Fibroblast of skin of back (primary cell): ENCODE data around the gene CDX1.

Experiments
- DNase-seq: peaks from one replicate; pipeline ENCODE4 v3.0.0-alpha.2; 2013

The CDX1 gene

GRCh38 chr5:150163547-150164059 lies 3.0 kb upstream of the CDX1 start:
- no peak for DNase-seq

GRCh38 chr5:150164211-150164980 lies 2.2 kb upstream of the CDX1 start:
- no peak for DNase-seq

GRCh38 chr5:150166037-150166649 lies 435 bp upstream of the CDX1 start:
- no peak for DNase-seq

DNA sequence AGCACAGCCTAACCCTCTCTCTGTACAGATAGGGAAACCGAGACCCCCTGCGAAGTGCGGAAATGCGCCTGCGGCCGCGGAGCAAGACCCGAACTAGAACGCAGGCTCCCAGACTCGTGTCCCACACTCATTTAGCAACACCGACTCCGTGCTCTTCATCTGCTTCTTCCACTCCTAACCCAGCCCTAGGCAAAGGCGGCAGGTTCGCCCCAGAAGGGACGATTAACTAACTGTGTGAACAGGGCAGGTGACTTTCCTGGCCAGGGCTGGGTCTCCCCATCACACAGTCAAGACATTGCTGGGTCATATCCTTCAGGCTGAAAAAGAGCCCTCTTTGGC lies 903 bp downstream of the CDX1 start:
- DNase-seq, result no peak

DNA sequence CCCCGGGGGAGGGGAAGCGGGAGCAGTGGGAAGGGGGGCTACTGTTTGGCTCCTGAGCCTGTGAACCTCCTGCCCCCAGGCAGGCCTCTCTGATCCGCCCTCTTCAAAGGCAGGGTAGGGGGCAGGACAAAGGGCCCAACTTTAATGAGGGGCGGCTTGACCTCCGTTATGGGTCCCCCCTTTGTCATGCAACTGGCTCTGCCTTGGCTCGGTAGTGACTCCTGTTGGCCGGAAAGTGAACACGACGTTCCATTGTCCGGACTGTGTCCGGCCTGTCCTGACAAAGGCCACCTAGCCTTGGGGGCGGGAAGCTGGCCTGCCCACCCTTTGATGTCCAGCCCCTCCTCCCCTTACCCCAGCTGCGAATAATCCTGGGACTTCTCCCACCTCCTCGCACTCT lies 1.3 kb downstream of the CDX1 start:
- DNase-seq, result no peak

GRCh38 chr5:150168864-150169263 lies 2.3 kb downstream of the CDX1 start:
- no peak for DNase-seq

- DNase-seq, result no peak
Observed at GRCh38 chr5:150172145-150172544, 5.6 kb downstream of the CDX1 start.

GRCh38 chr5:150172556-150172955 lies 6.0 kb downstream of the CDX1 start:
- no peak for DNase-seq

GRCh38 chr5:150173161-150173560 lies 6.6 kb downstream of the CDX1 start:
- no peak for DNase-seq

- no peak for DNase-seq
Observed at GRCh38 chr5:150174285-150174684, 7.7 kb downstream of the CDX1 start.

GRCh38 chr5:150175076-150175475 lies 8.5 kb downstream of the CDX1 start:
- no peak for DNase-seq

DNA sequence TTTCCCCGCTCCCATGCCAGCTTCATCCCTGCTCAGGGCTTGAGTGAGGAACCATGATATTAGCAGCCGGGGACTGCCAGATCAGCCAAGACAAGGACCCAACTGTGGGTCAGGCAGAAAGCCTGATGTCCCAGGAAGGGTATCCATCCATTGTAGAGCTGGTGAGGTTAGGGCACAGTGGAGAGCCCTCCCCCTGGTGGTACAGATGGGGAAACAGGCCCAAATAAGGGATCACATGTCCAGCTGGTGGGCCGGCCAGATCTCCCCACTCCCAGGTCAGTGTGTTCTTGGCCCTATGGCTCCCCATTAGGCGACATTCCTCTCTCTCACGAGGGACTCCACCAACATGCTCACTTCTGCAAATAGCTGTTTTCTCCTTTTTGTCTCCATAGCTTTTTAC lies 9.0 kb downstream of the CDX1 start:
- peak; percentile 52 for DNase-seq

GRCh38 chr5:150176745-150177477 lies 10.3 kb downstream of the CDX1 start:
- no peak for DNase-seq

DNA sequence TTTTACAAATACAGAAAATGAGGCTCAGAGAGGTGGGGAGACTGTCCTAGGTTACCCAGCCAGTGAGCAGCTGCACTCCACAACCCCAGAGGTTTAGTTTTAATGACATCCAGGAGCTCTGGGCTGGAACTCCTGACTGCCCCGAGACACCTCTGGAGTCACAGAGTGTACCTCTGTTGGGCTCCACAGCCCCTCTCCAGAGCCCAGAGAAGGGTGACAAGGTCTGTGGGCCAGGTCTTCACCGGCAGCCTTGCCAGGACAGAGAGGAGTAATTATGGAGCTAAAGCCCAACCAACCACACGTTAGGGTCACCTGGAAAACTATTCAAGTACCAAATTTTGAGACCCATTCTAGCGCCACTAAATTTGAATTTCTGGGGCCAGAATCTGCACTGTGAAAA lies 11.1 kb downstream of the CDX1 start:
- no peak for DNase-seq

- no peak for DNase-seq
Observed at GRCh38 chr5:150178262-150178661, 11.7 kb downstream of the CDX1 start.

DNA sequence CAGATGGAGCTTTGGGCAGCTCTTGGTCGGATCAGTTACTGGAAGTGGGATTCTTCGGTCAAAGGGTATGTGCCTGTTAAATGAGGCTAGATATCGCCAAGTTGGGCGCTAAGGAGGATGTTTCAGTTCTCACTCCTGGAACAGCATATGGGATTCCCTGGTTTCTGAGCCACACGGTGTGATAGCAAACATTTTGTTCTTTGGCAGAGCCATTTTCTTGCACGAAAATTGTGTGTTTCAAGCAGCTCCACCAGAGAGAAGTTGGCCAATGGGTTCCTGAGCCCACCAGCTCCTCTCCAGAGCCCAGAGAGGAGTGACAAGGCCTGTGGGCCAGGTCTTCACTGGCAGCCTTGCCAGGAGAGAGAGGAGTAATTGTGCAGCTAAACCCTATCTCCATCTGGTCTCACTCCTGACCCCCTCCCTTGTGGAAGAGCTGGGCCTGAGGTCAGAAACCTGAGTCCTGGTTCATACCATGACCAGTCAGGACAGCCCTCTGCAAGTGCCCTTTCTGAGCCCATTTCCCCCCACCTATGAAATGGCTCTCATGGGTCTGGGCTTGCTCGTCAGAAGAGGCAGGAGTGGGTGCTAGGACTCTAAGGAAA lies 12.5 kb downstream of the CDX1 start:
- DNase-seq, result no peak

- DNase-seq, result no peak
Observed at GRCh38 chr5:150180241-150181026, 13.9 kb downstream of the CDX1 start.

- peak; percentile 45 for DNase-seq
Observed at GRCh38 chr5:150181027-150181426, 14.4 kb downstream of the CDX1 start.

GRCh38 chr5:150181766-150182545 lies 15.4 kb downstream of the CDX1 start:
- no peak for DNase-seq

GRCh38 chr5:150182774-150183173 lies 16.2 kb downstream of the CDX1 start:
- no peak for DNase-seq

- no peak for DNase-seq
Observed at GRCh38 chr5:150183436-150183835, 16.9 kb downstream of the CDX1 start.

- DNase-seq, result no peak
Observed at GRCh38 chr5:150184006-150184405, 17.4 kb downstream of the CDX1 start.
